Measurements from ENCODE around the gene CRMP1.
"Not testable (repeated sequence)": the region's sequence is repeated elsewhere in the genome, so short reads cannot be mapped to it uniquely, and the experiment has no call there.

Gene CRMP1

GRCh38 chr4:5856362-5856761, 36.5 kb downstream of the CRMP1 start:
- not testable (repeated sequence) for DNase-seq (ENCODE audit: low spot score)

- DNase-seq (ENCODE audit: low spot score) = no peak
Measured at GRCh38 chr4:5854929-5855328, 38.0 kb downstream of the CRMP1 start.

GRCh38 chr4:5852523-5853202, 40.2 kb downstream of the CRMP1 start:
- DNase-seq (ENCODE audit: low spot score) = no peak

- no peak for DNase-seq (ENCODE audit: low spot score)
Measured at GRCh38 chr4:5851637-5852301, 41.1 kb downstream of the CRMP1 start.

GRCh38 chr4:5845035-5845905, 47.6 kb downstream of the CRMP1 start:
- DNase-seq (ENCODE audit: low spot score) = no peak

- DNase-seq (ENCODE audit: low spot score) = no peak
Measured at GRCh38 chr4:5843573-5844530, 49.0 kb downstream of the CRMP1 start.

- DNase-seq (ENCODE audit: low spot score) = no peak
Measured at GRCh38 chr4:5842456-5842855, 50.4 kb downstream of the CRMP1 start.

- DNase-seq (ENCODE audit: low spot score) = peak; percentile 35
Measured at GRCh38 chr4:5839751-5840674, 52.9 kb downstream of the CRMP1 start.

GRCh38 chr4:5839332-5839731, 53.6 kb downstream of the CRMP1 start:
- DNase-seq (ENCODE audit: low spot score) = no peak

- not testable (repeated sequence) for DNase-seq (ENCODE audit: low spot score)
Measured at GRCh38 chr4:5837483-5837882, 55.4 kb downstream of the CRMP1 start.

- no peak for DNase-seq (ENCODE audit: low spot score)
Measured at GRCh38 chr4:5836943-5837342, 55.9 kb downstream of the CRMP1 start.

- DNase-seq (ENCODE audit: low spot score) = no peak
Measured at GRCh38 chr4:5828005-5828391, 64.9 kb downstream of the CRMP1 start.

- peak; percentile 81 for DNase-seq (ENCODE audit: low spot score)
Measured at GRCh38 chr4:5827108-5828004, 65.5 kb downstream of the CRMP1 start.

GRCh38 chr4:5826437-5827107, 66.3 kb downstream of the CRMP1 start:
- DNase-seq (ENCODE audit: low spot score) = no peak

GRCh38 chr4:5825321-5826041, 67.4 kb downstream of the CRMP1 start:
- no peak for DNase-seq (ENCODE audit: low spot score)

GRCh38 chr4:5824635-5825034, 68.3 kb downstream of the CRMP1 start:
- DNase-seq (ENCODE audit: low spot score) = peak; percentile 63

GRCh38 chr4:5824227-5824626, 68.7 kb downstream of the CRMP1 start:
- DNase-seq (ENCODE audit: low spot score) = no peak

- DNase-seq (ENCODE audit: low spot score) = no peak
Measured at GRCh38 chr4:5823542-5824211, 69.2 kb downstream of the CRMP1 start.

Measured in AG08395 (cell line).